DND-41 (cell line): Measurements from ENCODE around the gene PNLIP.

Experiments
- CTCF ChIP-seq: IDR thresholded peaks from 2 replicates; pipeline ENCODE4 v1.5.1; 2012; ENCODE audit warnings: borderline replicate concordance, low read length, moderate library complexity, mild to moderate bottlenecking; ENCODE audit not compliant: poor library complexity, severe bottlenecking; ENCODE audit errors: extremely low read depth
- EZH2 ChIP-seq: IDR thresholded peaks from 3 replicates; pipeline ENCODE4 v1.6.1; 2012; ENCODE audit warnings: borderline replicate concordance, low read depth, mild to moderate bottlenecking, moderate library complexity, low read length, inconsistent platforms; ENCODE audit not compliant: severe bottlenecking

GRCh38 chr10:116565534-116565933 lies 19.8 kb downstream of the PNLIP start:
- TF ChIP-seq CTCF (no peak), EZH2 (no peak)
